K562 (cell line): ENCODE data around the gene IQUB.

Source experiments
- CEBPG ChIP-seq, 3 experiments: fragments of 200-800 bp in 1 of 3; sonication (Bioruptor generic) in 1 of 3; sonication (generic) in 1 of 3; formaldehyde crosslinking in 1 of 3; IDR thresholded peaks in 2 of 3; conservative IDR thresholded peaks in 1 of 3; 2 replicates each; pipeline versions ENCODE4 v1.6.1 to v1.8.0; 2016 to 2022; ENCODE audit warnings: missing compliant biosample characterization in 2 of 3, missing genetic modification characterization in 2 of 3, mild to moderate bottlenecking in 1 of 3, missing genetic modification reagents in 1 of 3
- EP300 ChIP-seq: IDR thresholded peaks from 2 replicates; pipeline ENCODE4 v1.6.1; 2012; ENCODE audit warnings: low read length, improper control_type of control experiment
- GATA2 ChIP-seq: sonication (generic); formaldehyde crosslinking; IDR thresholded peaks from 2 replicates; pipeline ENCODE4 v1.4.0; 2020; ENCODE audit warnings: mild to moderate bottlenecking, missing genetic modification reagents
- MXI1 ChIP-seq: IDR thresholded peaks from 2 replicates; pipeline ENCODE4 v1.6.1; 2011; ENCODE audit warnings: low read depth, mild to moderate bottlenecking, improper control_type of control experiment, low read length
- NRF1 ChIP-seq, 2 experiments: fragments of 450-650 bp; IDR thresholded peaks in 1 of 2; conservative IDR thresholded peaks in 1 of 2; 2 replicates each; pipeline ENCODE4 v1.6.1; 2014; ENCODE audit warnings: mild to moderate bottlenecking in 2 of 2
- RAD21 ChIP-seq, 2 experiments: fragments of 250-450 bp in 1 of 2; fragments of 450-650 bp in 1 of 2; sonication (Bioruptor Pico) in 1 of 2; formaldehyde crosslinking in 1 of 2; IDR thresholded peaks in 1 of 2; conservative IDR thresholded peaks in 1 of 2; 2 replicates each; pipeline versions ENCODE4 v1.4.0 to v1.8.0; 2020 to 2022; ENCODE audit warnings: mild to moderate bottlenecking in 2 of 2, moderate library complexity in 1 of 2
- SREBF2 ChIP-seq: sonication (generic); formaldehyde crosslinking; IDR thresholded peaks from 2 replicates; pipeline ENCODE4 v1.4.0; 2020; ENCODE audit warnings: mild to moderate bottlenecking, missing genetic modification reagents
- TCFL5 ChIP-seq: fragments of 250-450 bp; sonication (Bioruptor Pico); conservative IDR thresholded peaks from 2 replicates; pipeline ENCODE4 v1.6.1; 2021; ENCODE audit warnings: mild to moderate bottlenecking, moderate library complexity, matching md5 sums
- TEAD1 ChIP-seq, 2 experiments: fragments of 450-650 bp in 1 of 2; sonication (generic) in 1 of 2; formaldehyde crosslinking; IDR thresholded peaks; 2 replicates each; pipeline versions ENCODE4 v1.4.0 to v1.8.0; 2020 to 2022; ENCODE audit warnings: mild to moderate bottlenecking in 2 of 2, missing genetic modification reagents in 1 of 2
- TSC22D4 ChIP-seq: fragments of 450-650 bp; IDR thresholded peaks from 2 replicates; pipeline ENCODE4 v1.6.1; 2016; ENCODE audit warnings: missing genetic modification characterization, missing biosample characterization, control low read depth
- ZNF830 ChIP-seq: fragments of 250-450 bp; sonication (Bioruptor Pico); IDR thresholded peaks from 2 replicates; pipeline ENCODE4 v1.5.0; 2021; ENCODE audit warnings: mild to moderate bottlenecking
- TF ChIP-seq, protein P1 (sequence below), 3 experiments: IDR thresholded peaks in 2 of 3; conservative IDR thresholded peaks in 1 of 3; 2 replicates each; pipeline ENCODE4 v1.5.1; 2011 to 2012; ENCODE audit warnings: low read length in 3 of 3, mild to moderate bottlenecking in 3 of 3, control low read depth in 2 of 3, improper control_type of control experiment in 1 of 3, inconsistent platforms in 1 of 3, low read depth in 1 of 3, mixed read lengths in 1 of 3, moderate library complexity in 1 of 3; ENCODE audit not compliant: insufficient read depth in 2 of 3
- TF ChIP-seq, protein P2 (sequence below): fragments of 450-650 bp; IDR thresholded peaks from 2 replicates; pipeline ENCODE4 v1.6.1; 2016; ENCODE audit warnings: low read depth, mild to moderate bottlenecking, moderate library complexity
- TF ChIP-seq, protein P3 (sequence below), 2 experiments: fragments of 450-650 bp; IDR thresholded peaks; 2 replicates each; pipeline ENCODE4 v1.6.1; 2018; ENCODE audit warnings: mild to moderate bottlenecking in 2 of 2, low read depth in 1 of 2; ENCODE audit not compliant: partially characterized antibody in 2 of 2

DNA sequence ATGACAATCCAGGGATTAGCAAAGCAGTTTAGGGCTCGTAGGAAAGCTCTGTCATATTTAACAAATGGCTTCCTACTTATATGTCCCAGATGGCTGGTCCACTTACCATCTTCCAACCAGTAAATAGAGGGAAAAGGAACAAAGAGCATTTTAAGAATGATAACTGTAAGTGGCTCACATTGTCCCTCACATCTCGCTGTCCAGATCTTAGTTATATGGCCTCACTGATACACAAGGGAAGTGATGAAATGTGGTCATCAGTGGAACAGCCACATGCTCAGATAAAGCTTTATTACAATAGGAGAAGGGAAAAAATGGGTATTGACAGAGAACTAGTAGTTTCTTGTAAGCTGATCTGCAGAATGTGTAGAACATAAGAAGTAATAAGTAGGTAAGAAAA lies 35.8 kb downstream of the IQUB start:
- peak; percentile 64 for TF ChIP-seq GATA2
- TF ChIP-seq ZNF830 (CRISPR knock-in tag), result no peak
- TF ChIP-seq, protein P1, sequence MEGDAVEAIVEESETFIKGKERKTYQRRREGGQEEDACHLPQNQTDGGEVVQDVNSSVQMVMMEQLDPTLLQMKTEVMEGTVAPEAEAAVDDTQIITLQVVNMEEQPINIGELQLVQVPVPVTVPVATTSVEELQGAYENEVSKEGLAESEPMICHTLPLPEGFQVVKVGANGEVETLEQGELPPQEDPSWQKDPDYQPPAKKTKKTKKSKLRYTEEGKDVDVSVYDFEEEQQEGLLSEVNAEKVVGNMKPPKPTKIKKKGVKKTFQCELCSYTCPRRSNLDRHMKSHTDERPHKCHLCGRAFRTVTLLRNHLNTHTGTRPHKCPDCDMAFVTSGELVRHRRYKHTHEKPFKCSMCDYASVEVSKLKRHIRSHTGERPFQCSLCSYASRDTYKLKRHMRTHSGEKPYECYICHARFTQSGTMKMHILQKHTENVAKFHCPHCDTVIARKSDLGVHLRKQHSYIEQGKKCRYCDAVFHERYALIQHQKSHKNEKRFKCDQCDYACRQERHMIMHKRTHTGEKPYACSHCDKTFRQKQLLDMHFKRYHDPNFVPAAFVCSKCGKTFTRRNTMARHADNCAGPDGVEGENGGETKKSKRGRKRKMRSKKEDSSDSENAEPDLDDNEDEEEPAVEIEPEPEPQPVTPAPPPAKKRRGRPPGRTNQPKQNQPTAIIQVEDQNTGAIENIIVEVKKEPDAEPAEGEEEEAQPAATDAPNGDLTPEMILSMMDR (IDR thresholded peaks at IDR 0.05 in 2 of 3, conservative IDR thresholded peaks at IDR 0.05 in 1 of 3; ENCODE audit: insufficient read depth in 2 of 3, low read depth in 1 of 3, low read length in 3 of 3), result no peak
- peak in 1 of 2 experiments; percentile 34; a peak in 2 of 4 replicates for TF ChIP-seq RAD21 (CRISPR knock-in tag; conservative IDR thresholded peaks at IDR 0.05 in 1 of 2, IDR thresholded peaks at IDR 0.05 in 1 of 2)
- no peak for TF ChIP-seq SREBF2 (CRISPR knock-in tag)
- TF ChIP-seq MXI1, result no peak
- no peak for TF ChIP-seq TCFL5
- peak; percentile 81 for TF ChIP-seq EP300
- TF ChIP-seq TEAD1 (CRISPR knock-in tag; IDR thresholded peaks at IDR 0.05), result no peak; a peak in 1 of 4 replicates
- TF ChIP-seq, protein P2, sequence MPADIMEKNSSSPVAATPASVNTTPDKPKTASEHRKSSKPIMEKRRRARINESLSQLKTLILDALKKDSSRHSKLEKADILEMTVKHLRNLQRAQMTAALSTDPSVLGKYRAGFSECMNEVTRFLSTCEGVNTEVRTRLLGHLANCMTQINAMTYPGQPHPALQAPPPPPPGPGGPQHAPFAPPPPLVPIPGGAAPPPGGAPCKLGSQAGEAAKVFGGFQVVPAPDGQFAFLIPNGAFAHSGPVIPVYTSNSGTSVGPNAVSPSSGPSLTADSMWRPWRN, result no peak
- no peak for TF ChIP-seq TSC22D4 (tag)
- no peak for TF ChIP-seq NRF1 (conservative IDR thresholded peaks at IDR 0.05 in 1 of 2, IDR thresholded peaks at IDR 0.05 in 1 of 2)
- TF ChIP-seq CEBPG (CRISPR knock-in tag; IDR thresholded peaks at IDR 0.05), result peak; percentile 80
- peak; percentile 75 to 87 for TF ChIP-seq CEBPG (tag; conservative IDR thresholded peaks at IDR 0.05 in 1 of 2, IDR thresholded peaks at IDR 0.05 in 1 of 2)
- TF ChIP-seq, protein P3, sequence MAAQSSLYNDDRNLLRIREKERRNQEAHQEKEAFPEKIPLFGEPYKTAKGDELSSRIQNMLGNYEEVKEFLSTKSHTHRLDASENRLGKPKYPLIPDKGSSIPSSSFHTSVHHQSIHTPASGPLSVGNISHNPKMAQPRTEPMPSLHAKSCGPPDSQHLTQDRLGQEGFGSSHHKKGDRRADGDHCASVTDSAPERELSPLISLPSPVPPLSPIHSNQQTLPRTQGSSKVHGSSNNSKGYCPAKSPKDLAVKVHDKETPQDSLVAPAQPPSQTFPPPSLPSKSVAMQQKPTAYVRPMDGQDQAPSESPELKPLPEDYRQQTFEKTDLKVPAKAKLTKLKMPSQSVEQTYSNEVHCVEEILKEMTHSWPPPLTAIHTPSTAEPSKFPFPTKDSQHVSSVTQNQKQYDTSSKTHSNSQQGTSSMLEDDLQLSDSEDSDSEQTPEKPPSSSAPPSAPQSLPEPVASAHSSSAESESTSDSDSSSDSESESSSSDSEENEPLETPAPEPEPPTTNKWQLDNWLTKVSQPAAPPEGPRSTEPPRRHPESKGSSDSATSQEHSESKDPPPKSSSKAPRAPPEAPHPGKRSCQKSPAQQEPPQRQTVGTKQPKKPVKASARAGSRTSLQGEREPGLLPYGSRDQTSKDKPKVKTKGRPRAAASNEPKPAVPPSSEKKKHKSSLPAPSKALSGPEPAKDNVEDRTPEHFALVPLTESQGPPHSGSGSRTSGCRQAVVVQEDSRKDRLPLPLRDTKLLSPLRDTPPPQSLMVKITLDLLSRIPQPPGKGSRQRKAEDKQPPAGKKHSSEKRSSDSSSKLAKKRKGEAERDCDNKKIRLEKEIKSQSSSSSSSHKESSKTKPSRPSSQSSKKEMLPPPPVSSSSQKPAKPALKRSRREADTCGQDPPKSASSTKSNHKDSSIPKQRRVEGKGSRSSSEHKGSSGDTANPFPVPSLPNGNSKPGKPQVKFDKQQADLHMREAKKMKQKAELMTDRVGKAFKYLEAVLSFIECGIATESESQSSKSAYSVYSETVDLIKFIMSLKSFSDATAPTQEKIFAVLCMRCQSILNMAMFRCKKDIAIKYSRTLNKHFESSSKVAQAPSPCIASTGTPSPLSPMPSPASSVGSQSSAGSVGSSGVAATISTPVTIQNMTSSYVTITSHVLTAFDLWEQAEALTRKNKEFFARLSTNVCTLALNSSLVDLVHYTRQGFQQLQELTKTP (IDR thresholded peaks at IDR 0.05; ENCODE audit: low read depth in 1 of 2, partially characterized antibody in 2 of 2), result peak in 1 of 2 experiments; percentile 33
